OCI-LY1 (cell line): ENCODE data around the gene VTI1A.

Experiments used
- EZH2 ChIP-seq: fragments of 200-600 bp; sonication (generic), shearing (Covaris generic); IDR thresholded peaks from 2 replicates; pipeline ENCODE4 v1.8.0; 2017; ENCODE audit warnings: borderline replicate concordance, mixed run types, mild to moderate bottlenecking, antibody characterized with exemption, low read length, moderate library complexity, mixed read lengths
- TF ChIP-seq, protein P1 (sequence below): fragments of 200-600 bp; sonication (generic), shearing (Covaris generic); IDR thresholded peaks from 2 replicates; pipeline ENCODE4 v1.5.1; 2017; ENCODE audit warnings: mild to moderate bottlenecking, antibody characterized with exemption, low read length, moderate library complexity, mixed read lengths

DNA sequence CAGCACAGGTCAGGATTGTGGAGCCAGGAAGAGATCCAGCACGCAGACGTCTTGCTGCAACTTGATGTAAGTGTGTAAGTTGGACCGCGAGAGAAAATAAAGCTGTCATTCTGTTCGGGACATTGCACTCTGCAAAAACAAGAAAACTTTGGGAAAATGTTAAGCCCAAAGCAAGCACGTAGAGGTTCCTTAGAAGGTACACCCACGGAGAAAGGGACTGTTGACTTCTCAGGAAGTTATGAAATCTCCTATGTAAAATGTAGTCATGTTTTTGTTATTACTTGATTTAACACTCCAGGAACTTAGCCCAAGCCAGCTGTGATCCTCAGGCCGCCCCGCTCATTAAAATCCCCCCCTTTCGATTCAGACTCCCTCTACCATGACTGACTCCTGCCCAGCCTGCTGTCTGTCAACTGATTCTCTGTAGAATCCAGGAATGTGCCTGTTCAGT is 307.0 kb downstream of the VTI1A start:
- TF ChIP-seq, protein P1, sequence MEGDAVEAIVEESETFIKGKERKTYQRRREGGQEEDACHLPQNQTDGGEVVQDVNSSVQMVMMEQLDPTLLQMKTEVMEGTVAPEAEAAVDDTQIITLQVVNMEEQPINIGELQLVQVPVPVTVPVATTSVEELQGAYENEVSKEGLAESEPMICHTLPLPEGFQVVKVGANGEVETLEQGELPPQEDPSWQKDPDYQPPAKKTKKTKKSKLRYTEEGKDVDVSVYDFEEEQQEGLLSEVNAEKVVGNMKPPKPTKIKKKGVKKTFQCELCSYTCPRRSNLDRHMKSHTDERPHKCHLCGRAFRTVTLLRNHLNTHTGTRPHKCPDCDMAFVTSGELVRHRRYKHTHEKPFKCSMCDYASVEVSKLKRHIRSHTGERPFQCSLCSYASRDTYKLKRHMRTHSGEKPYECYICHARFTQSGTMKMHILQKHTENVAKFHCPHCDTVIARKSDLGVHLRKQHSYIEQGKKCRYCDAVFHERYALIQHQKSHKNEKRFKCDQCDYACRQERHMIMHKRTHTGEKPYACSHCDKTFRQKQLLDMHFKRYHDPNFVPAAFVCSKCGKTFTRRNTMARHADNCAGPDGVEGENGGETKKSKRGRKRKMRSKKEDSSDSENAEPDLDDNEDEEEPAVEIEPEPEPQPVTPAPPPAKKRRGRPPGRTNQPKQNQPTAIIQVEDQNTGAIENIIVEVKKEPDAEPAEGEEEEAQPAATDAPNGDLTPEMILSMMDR, result no peak
- no peak for TF ChIP-seq EZH2
